Esophagus muscularis mucosa (tissue), 4 donors: ENCODE data around the gene FBLN1. TPM values are rescaled to one million over a fixed set of nuclear protein-coding genes. Genes with fewer than 3 reads are reported as not detected.

Experiments used
- DNase-seq: peaks from one replicate; pipeline ENCODE4 v3.0.0-alpha.2; 2017; ENCODE audit errors: extremely low spot score
- H3K27ac ChIP-seq, 4 donors: fragments of 200-600 bp; sonication (generic); replicated peaks in 1 of 4; 1 replicate in 3 of 4; 2 replicates in 1 of 4; pipeline ENCODE4 v1.5.1; 2016 to 2019; ENCODE audit warnings: mild to moderate bottlenecking in 1 of 4
- H3K27me3 ChIP-seq, 4 donors: fragments of 200-600 bp; sonication (generic); one replicate each; pipeline versions ENCODE4 v1.5.1 to v1.6.0; 2016 to 2019
- H3K36me3 ChIP-seq, 4 donors: fragments of 200-600 bp; sonication (generic); one replicate each; pipeline ENCODE4 v1.5.1; 2016 to 2019
- H3K4me1 ChIP-seq, 4 donors: fragments of 200-600 bp; sonication (generic); one replicate each; pipeline ENCODE4 v1.5.1; 2016 to 2019
- H3K4me3 ChIP-seq, 4 donors: fragments of 200-600 bp; sonication (generic); 1 replicate in 2 of 4; 2 replicates in 2 of 4; pipeline ENCODE4 v1.5.1; 2016 to 2019; ENCODE audit warnings: mild to moderate bottlenecking in 4 of 4, moderate library complexity in 1 of 4
- H3K9me3 ChIP-seq, 4 donors: fragments of 200-600 bp; sonication (generic); 1 replicate in 3 of 4; 2 replicates in 1 of 4; pipeline ENCODE4 v1.5.1; 2016 to 2019
- EP300 ChIP-seq: sonication (generic); formaldehyde crosslinking; IDR thresholded peaks from one replicate; pipeline ENCODE4 v1.6.1; 2017; ENCODE audit warnings: antibody characterized with exemption
- POLR2A ChIP-seq: fragments of 450-650 bp; IDR thresholded peaks from one replicate; pipeline ENCODE4 v1.6.1; 2017; ENCODE audit warnings: antibody characterized with exemption, moderate library complexity, mild to moderate bottlenecking, low read depth
- POLR2AphosphoS5 ChIP-seq, 2 donors: sonication (generic); formaldehyde crosslinking; IDR thresholded peaks; one replicate each; pipeline ENCODE4 v1.6.1; 2017; ENCODE audit warnings: antibody characterized with exemption in 2 of 2
- WGBS: methylation state at CpG from one replicate; pipeline ENCODE4 v1.1.5; 2018; 5-methylcytosine and 5-hydroxymethylcytosine counted together
- intact Hi-C: fragments of 100-400 bp; cut with DNase I; formaldehyde crosslinking; loops from one replicate; pipeline ENCODE4 v1.15.1; 2023
- total RNA-seq, 4 donors: library from RNA; depleted of rRNA; stranded (reverse); fragments of >200 nt; gene quantifications; one replicate each; pipeline versions ENCODE4 v1.1.0 to v1.2.1, GENCODE V29; 2016
- TF ChIP-seq, protein P1 (sequence below), 3 experiments: fragments of 200-600 bp in 2 of 3; fragments of 450-650 bp in 1 of 3; sonication (generic) in 2 of 3; IDR thresholded peaks; one replicate each; pipeline ENCODE4 v1.5.1; 2017 to 2019; ENCODE audit warnings: antibody characterized with exemption in 3 of 3, mild to moderate bottlenecking in 2 of 3, moderate library complexity in 1 of 3

The FBLN1 gene
- total RNA-seq, 4 donors from 2014 or later = 355 to 534 (median 417) TPM

DNA sequence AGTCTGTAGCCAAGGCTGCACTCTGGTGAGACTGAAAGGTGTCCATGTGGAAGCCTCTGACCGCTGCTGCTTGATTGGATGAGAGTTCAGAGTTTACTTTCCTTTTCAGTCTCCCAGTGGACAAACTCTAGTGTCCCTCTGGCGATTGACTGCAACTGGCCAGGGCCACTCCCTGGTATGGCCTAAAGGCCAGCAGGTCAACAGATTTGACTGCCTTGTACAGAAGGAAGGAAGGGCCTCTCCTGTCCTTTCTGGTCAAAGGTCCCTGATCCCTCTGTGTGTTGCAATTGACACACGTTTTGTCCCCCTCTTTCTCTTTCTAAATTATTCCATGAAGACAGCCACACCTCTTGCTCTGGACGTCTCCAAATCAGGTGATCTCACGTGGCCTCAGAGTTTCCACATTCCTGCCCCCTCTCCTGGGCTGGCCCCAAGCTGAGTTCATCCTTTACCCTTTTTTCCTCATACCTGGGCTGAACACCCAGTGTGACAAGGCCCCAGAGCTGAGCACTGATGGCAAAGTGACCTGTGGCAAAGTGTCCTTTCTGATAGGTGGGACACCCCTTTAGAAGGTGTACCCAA is 18.7 kb upstream of the FBLN1 start:
- H3K4me3 ChIP-seq = no peak overlapping the region
- H3K9me3 ChIP-seq = no peaks in the 10 kb centered on the region
- no peaks in the 10 kb centered on the region for H3K36me3 ChIP-seq
- TF ChIP-seq POLR2AphosphoS5 (IDR thresholded peaks at IDR 0.05) (no peak), EP300 (no peak), POLR2A (no peak)
- TF ChIP-seq, protein P1, sequence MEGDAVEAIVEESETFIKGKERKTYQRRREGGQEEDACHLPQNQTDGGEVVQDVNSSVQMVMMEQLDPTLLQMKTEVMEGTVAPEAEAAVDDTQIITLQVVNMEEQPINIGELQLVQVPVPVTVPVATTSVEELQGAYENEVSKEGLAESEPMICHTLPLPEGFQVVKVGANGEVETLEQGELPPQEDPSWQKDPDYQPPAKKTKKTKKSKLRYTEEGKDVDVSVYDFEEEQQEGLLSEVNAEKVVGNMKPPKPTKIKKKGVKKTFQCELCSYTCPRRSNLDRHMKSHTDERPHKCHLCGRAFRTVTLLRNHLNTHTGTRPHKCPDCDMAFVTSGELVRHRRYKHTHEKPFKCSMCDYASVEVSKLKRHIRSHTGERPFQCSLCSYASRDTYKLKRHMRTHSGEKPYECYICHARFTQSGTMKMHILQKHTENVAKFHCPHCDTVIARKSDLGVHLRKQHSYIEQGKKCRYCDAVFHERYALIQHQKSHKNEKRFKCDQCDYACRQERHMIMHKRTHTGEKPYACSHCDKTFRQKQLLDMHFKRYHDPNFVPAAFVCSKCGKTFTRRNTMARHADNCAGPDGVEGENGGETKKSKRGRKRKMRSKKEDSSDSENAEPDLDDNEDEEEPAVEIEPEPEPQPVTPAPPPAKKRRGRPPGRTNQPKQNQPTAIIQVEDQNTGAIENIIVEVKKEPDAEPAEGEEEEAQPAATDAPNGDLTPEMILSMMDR (IDR thresholded peaks at IDR 0.05) = no peak
- H3K4me1 ChIP-seq = no peaks in the 10 kb centered on the region
- DNase-seq = no peak
- no peak overlapping the region for H3K27ac ChIP-seq
- 76% methylated on average over 5 of the region's 5 CpGs for WGBS
- intact Hi-C loops = no loop called here
- H3K27me3 ChIP-seq = no peaks in the 10 kb centered on the region

DNA sequence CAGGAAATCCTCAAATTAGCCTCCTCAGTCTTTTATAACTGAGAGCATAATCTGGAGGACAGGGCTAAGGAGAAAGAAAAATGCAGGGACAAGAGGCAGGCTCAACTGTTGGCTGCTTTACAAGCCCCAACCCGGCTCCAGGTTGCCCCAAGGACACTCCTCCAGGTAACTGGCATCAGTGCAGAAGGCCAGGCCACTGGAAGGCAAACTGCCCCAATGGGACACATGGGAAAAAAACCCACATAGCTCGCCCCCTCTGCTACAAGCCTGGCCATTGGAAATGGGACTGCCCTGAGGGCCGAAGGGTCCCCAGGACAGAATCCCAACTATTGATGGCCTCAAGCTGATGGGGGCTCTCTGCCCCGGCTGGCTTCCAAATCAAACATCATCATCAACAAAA is 17.9 kb upstream of the FBLN1 start:
- Histone ChIP-seq H3K27me3 (no peaks in the 10 kb centered on the region), H3K4me3 (no peak overlapping the region), H3K27ac (no peak overlapping the region), H3K9me3 (no peaks in the 10 kb centered on the region), H3K4me1 (no peaks in the 10 kb centered on the region), H3K36me3 (no peaks in the 10 kb centered on the region)
- intact Hi-C loops = no loop called here
- TF ChIP-seq EP300 (no peak), POLR2AphosphoS5 (IDR thresholded peaks at IDR 0.05) (no peak), POLR2A (no peak)
- TF ChIP-seq, protein P1 (IDR thresholded peaks at IDR 0.05) = no peak
- WGBS = 83% methylated on average over 4 of the region's 4 CpGs
- no peak for DNase-seq

GRCh38 chr22:45485261-45485660 is 17.4 kb upstream of the FBLN1 start:
- 88% methylated on average over 4 of the region's 4 CpGs for WGBS
- no peaks in the 10 kb centered on the region for H3K36me3 ChIP-seq
- TF ChIP-seq, protein P1 (IDR thresholded peaks at IDR 0.05) = no peak
- no peak for TF ChIP-seq EP300
- no peak overlapping the region for H3K27ac ChIP-seq
- H3K4me1 ChIP-seq = no peaks in the 10 kb centered on the region
- no peak for DNase-seq
- no peaks in the 10 kb centered on the region for H3K9me3 ChIP-seq
- intact Hi-C loops = no loop called here
- no peak overlapping the region for H3K4me3 ChIP-seq
- H3K27me3 ChIP-seq = peaks cover 0 to under 1% (median 0%) of the 10 kb centered on the region in 4 donors

DNA sequence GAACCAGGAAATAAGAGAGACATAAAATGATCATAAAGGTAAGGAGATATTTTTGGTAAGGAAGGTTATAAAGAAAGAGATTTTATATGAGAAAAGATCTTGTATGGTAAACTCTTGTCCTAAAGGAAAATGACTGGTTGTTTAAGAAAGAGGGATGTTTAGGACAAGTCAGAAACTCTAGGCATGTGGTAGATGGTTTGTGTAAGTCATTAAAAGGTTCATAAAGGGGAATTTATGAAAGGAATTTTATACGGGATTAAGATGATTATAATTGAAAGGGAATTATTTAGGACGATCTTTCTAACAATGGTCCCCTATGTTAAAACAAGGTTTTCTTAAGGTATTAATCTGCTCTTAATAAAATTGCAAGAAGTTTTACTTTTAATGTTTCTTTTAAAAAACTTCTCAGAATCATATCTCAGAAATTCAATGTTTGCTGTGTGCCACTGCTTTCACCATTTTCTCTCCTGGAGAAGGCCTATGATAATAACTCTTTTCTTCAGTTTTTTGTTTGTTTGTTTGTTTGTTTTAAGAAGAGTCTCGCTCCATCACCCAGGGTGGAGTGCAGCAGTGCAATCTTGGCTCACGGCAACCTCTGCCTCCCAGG is 13.8 kb upstream of the FBLN1 start:
- 91% methylated on average over 4 of the region's 4 CpGs for WGBS
- H3K27me3 ChIP-seq = peaks cover 0 to 13% (median 0%) of the 10 kb centered on the region in 4 donors
- H3K27ac ChIP-seq = no peak overlapping the region
- no peaks in the 10 kb centered on the region for H3K36me3 ChIP-seq
- no peak for TF ChIP-seq POLR2A
- no peaks in the 10 kb centered on the region for H3K4me1 ChIP-seq
- H3K9me3 ChIP-seq = no peaks in the 10 kb centered on the region
- DNase-seq = no peak
- intact Hi-C loops = no loop called here
- no peak overlapping the region for H3K4me3 ChIP-seq

DNA sequence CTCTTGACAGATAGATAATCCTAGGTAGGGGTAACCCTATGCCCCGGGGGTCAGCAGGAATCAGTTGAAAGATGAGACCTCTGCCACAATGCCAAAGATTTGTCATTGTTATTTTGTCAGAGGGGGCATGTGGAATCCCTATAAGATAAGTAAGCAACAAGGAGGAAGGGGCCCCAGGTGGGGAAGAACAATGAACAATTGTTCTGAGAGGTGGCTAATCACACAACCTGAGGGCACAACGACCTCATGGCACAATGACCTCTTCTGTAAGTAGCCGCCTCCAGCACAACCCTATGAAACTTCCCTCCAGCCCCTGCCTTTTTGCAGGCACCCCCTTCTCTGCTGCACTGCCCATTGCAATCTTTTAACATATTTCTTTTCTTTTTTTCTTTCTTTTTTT is 11.8 kb upstream of the FBLN1 start:
- Histone ChIP-seq H3K4me3 (no peak overlapping the region), H3K27ac (no peak overlapping the region), H3K27me3 (peaks cover 0 to 28% (median 0%) of the 10 kb centered on the region in 4 donors), H3K4me1 (peaks cover 0 to 3% (median under 1%) of the 10 kb centered on the region in 4 donors), H3K36me3 (no peaks in the 10 kb centered on the region), H3K9me3 (no peaks in the 10 kb centered on the region)
- intact Hi-C loops = no loop called here
- WGBS = 86% methylated on average over 3 of the region's 3 CpGs
- TF ChIP-seq POLR2A = no peak
- TF ChIP-seq POLR2AphosphoS5 (IDR thresholded peaks at IDR 0.05) = no peak
- no peak for TF ChIP-seq EP300
- no peak for DNase-seq
